ENCODE data around the gene P2RY10. TPM values are rescaled to one million over a fixed set of nuclear protein-coding genes. Genes with fewer than 3 reads are reported as not detected.

The P2RY10 gene
- polyA plus RNA-seq, 1 experiment, result not detected

- H3K4me3 ChIP-seq (ENCODE audit: low read depth, low read length), result no peak overlapping the region
- no peaks in the 10 kb centered on the region for H3K27me3 ChIP-seq (ENCODE audit: control insufficient read depth, insufficient read depth, low read length)
- ChIA-PET CTCF (no interaction called here), POLR2A (no interaction called here)
- TF ChIP-seq, protein P1, sequence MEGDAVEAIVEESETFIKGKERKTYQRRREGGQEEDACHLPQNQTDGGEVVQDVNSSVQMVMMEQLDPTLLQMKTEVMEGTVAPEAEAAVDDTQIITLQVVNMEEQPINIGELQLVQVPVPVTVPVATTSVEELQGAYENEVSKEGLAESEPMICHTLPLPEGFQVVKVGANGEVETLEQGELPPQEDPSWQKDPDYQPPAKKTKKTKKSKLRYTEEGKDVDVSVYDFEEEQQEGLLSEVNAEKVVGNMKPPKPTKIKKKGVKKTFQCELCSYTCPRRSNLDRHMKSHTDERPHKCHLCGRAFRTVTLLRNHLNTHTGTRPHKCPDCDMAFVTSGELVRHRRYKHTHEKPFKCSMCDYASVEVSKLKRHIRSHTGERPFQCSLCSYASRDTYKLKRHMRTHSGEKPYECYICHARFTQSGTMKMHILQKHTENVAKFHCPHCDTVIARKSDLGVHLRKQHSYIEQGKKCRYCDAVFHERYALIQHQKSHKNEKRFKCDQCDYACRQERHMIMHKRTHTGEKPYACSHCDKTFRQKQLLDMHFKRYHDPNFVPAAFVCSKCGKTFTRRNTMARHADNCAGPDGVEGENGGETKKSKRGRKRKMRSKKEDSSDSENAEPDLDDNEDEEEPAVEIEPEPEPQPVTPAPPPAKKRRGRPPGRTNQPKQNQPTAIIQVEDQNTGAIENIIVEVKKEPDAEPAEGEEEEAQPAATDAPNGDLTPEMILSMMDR (IDR thresholded peaks at IDR 0.05; ENCODE audit: low read depth, low read length), result no peak
- no peak overlapping the region for H3K27ac ChIP-seq (ENCODE audit: low read depth, low read length)
- DNase-seq (ENCODE audit: low read depth, low spot score), result no peak
- no peaks in the 10 kb centered on the region; the same call in 1 of the 2 replicates for H3K9me3 ChIP-seq (ENCODE audit: control insufficient read depth, insufficient read depth, low read length)
These were observed 12.6 kb downstream of the P2RY10 start for GRCh38 chrX:78957768-78958130.

- Histone ChIP-seq H3K27ac (ENCODE audit: low read depth, low read length) (no peak overlapping the region), H3K9me3 (ENCODE audit: control insufficient read depth, insufficient read depth, low read length) (no peaks in the 10 kb centered on the region; the same call in 1 of the 2 replicates), H3K4me3 (ENCODE audit: low read depth, low read length) (no peak overlapping the region), H3K27me3 (ENCODE audit: control insufficient read depth, insufficient read depth, low read length) (no peaks in the 10 kb centered on the region)
- TF ChIP-seq, protein P1 (IDR thresholded peaks at IDR 0.05; ENCODE audit: low read depth, low read length), result no peak
- DNase-seq (ENCODE audit: low read depth, low spot score), result no peak
- POLR2A ChIA-PET, result no interaction called here
- CTCF ChIA-PET, result no interaction called here
These were observed 13.4 kb downstream of the P2RY10 start for GRCh38 chrX:78958419-78959116.

- POLR2A ChIA-PET, result no interaction called here
- TF ChIP-seq, protein P1 (IDR thresholded peaks at IDR 0.05; ENCODE audit: low read depth, low read length), result no peak
- no peak for DNase-seq (ENCODE audit: low read depth, low spot score)
These were observed 15.7 kb downstream of the P2RY10 start for GRCh38 chrX:78960888-78961287.

GRCh38 chrX:78964598-78964997, 19.4 kb downstream of the P2RY10 start:
- ChIA-PET POLR2A (no interaction called here), CTCF (no interaction called here)
- H3K27ac ChIP-seq (ENCODE audit: low read depth, low read length), result no peak overlapping the region
- no peaks in the 10 kb centered on the region; the same call in 1 of the 2 replicates for H3K9me3 ChIP-seq (ENCODE audit: control insufficient read depth, insufficient read depth, low read length)
- no peak for DNase-seq (ENCODE audit: low read depth, low spot score)
- no peaks in the 10 kb centered on the region for H3K27me3 ChIP-seq (ENCODE audit: control insufficient read depth, insufficient read depth, low read length)
- TF ChIP-seq, protein P1 (IDR thresholded peaks at IDR 0.05; ENCODE audit: low read depth, low read length), result no peak
- H3K4me3 ChIP-seq (ENCODE audit: low read depth, low read length), result no peak overlapping the region

More at GRCh38 chrX:78960888-78961287, 15.7 kb downstream of the P2RY10 start:
- no peaks in the 10 kb centered on the region; the same call in 1 of the 2 replicates for H3K9me3 ChIP-seq (ENCODE audit: control insufficient read depth, insufficient read depth, low read length)
- no peak overlapping the region for H3K4me3 ChIP-seq (ENCODE audit: low read depth, low read length)
- no peak overlapping the region for H3K27ac ChIP-seq (ENCODE audit: low read depth, low read length)
- CTCF ChIA-PET, result no interaction called here
- H3K27me3 ChIP-seq (ENCODE audit: control insufficient read depth, insufficient read depth, low read length), result no peaks in the 10 kb centered on the region

DNA sequence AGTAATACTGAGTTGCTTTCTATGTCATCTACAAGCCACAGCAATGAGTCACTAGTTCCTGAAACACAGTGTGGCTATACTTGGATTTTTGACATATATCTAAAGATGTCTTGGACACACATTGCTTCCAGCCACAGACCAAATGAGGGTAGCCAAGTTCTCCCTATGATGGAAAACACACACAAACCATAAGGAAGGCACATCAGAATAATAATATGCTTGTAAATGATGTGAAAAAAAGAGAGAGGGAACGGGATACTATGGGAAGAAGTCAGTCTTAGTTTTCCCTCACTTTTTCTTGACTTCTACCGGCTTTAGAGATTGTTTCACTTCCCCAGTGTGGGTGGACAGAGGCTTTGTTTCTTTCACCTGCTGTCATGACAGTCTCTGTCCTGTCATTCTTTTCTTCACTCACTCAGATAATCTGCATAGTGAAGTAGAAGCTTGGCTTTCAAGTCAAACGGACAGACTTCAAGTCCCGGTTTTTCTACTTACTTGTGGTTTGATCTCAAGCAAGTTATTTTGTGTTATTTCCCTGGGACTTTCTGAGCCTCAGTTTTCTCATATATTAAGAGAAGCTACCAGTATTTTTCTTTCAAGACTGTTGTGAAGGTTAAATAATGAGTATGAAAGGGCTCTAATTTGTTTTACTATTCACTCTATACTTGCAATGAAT, 34.7 kb downstream of the P2RY10 start:
- H3K9me3 ChIP-seq (ENCODE audit: control insufficient read depth, insufficient read depth, low read length), result no peaks in the 10 kb centered on the region
- POLR2A ChIA-PET, result no interaction called here
- no peak overlapping the region for H3K27ac ChIP-seq (ENCODE audit: low read depth, low read length)
- no peak overlapping the region for H3K4me3 ChIP-seq (ENCODE audit: low read depth, low read length)
- no peaks in the 10 kb centered on the region for H3K27me3 ChIP-seq (ENCODE audit: control insufficient read depth, insufficient read depth, low read length)
- CTCF ChIA-PET, result no interaction called here
- TF ChIP-seq, protein P1 (IDR thresholded peaks at IDR 0.05; ENCODE audit: low read depth, low read length), result no peak
- no peak for DNase-seq (ENCODE audit: low read depth, low spot score)

Measured in AG04450 (cell line).